Stomach smooth muscle (tissue), 2 donors: ENCODE measurements around the gene C9orf40.
A peak's percentile ranks its signal among the peaks of the same experiment; 100 is the strongest.

Experiments used
- H3K27ac ChIP-seq: one replicate; pipeline ENCODE4 v1.7.0; 2013; ENCODE audit warnings: mild to moderate bottlenecking, low read length, inconsistent platforms
- H3K27me3 ChIP-seq, 2 donors: one replicate each; pipeline ENCODE4 v1.7.0; 2013; ENCODE audit warnings: low read length in 2 of 2; ENCODE audit not compliant: insufficient read depth in 2 of 2, control insufficient read depth in 1 of 2
- H3K36me3 ChIP-seq, 2 donors: one replicate each; pipeline ENCODE4 v1.7.0; 2013; ENCODE audit warnings: low read length in 2 of 2; ENCODE audit not compliant: control insufficient read depth in 2 of 2, insufficient read depth in 2 of 2
- H3K4me1 ChIP-seq: one replicate; pipeline ENCODE4 v1.7.0; 2013; ENCODE audit warnings: low read length; ENCODE audit not compliant: control insufficient read depth, insufficient read depth
- H3K4me3 ChIP-seq, 2 donors: one replicate each; pipeline ENCODE4 v1.7.0; 2013; ENCODE audit warnings: low read length in 2 of 2
- H3K9ac ChIP-seq, 2 donors: one replicate each; pipeline ENCODE4 v1.7.0; 2013; ENCODE audit warnings: low read length in 2 of 2, mild to moderate bottlenecking in 1 of 2
- H3K9me3 ChIP-seq, 2 donors: one replicate each; pipeline ENCODE4 v1.7.0; 2013; ENCODE audit warnings: low read length in 2 of 2; ENCODE audit not compliant: control insufficient read depth in 2 of 2
- donor health status: healthy.
- donor health status: Pancreatic carcinoma.

Gene C9orf40

GRCh38 chr9:74963056-74963455 lies 10.3 kb upstream of the C9orf40 start:
- no peak overlapping the region for H3K9ac ChIP-seq
- H3K27me3 ChIP-seq = no peaks in the 10 kb centered on the region
- peaks cover 3 to 6% of the 10 kb centered on the region in 2 donors for H3K9me3 ChIP-seq
- no peak overlapping the region for H3K4me3 ChIP-seq
- no peaks in the 10 kb centered on the region for H3K36me3 ChIP-seq
- no peak overlapping the region for H3K27ac ChIP-seq
- H3K4me1 ChIP-seq = no peaks in the 10 kb centered on the region

GRCh38 chr9:74961496-74961895 lies 8.8 kb upstream of the C9orf40 start:
- H3K27ac ChIP-seq = no peak overlapping the region
- no peaks in the 10 kb centered on the region for H3K36me3 ChIP-seq
- no peaks in the 10 kb centered on the region for H3K27me3 ChIP-seq
- no peaks in the 10 kb centered on the region for H3K4me1 ChIP-seq
- no peak overlapping the region for H3K4me3 ChIP-seq
- peaks cover 3 to 6% of the 10 kb centered on the region in 2 donors for H3K9me3 ChIP-seq
- H3K9ac ChIP-seq = no peak overlapping the region

- no peaks in the 10 kb centered on the region for H3K36me3 ChIP-seq
- H3K4me1 ChIP-seq = no peaks in the 10 kb centered on the region
- no peak overlapping the region for H3K4me3 ChIP-seq
- H3K9ac ChIP-seq = no peak overlapping the region
- peaks cover 3 to 6% of the 10 kb centered on the region in 2 donors for H3K9me3 ChIP-seq
- H3K27me3 ChIP-seq = no peaks in the 10 kb centered on the region
- H3K27ac ChIP-seq = no peak overlapping the region
Measured at GRCh38 chr9:74960561-74960960, 7.8 kb upstream of the C9orf40 start.

GRCh38 chr9:74958587-74958986 lies 5.9 kb upstream of the C9orf40 start:
- Histone ChIP-seq H3K4me1 (no peaks in the 10 kb centered on the region), H3K9me3 (peaks cover 3 to 6% of the 10 kb centered on the region in 2 donors), H3K9ac (no peak overlapping the region), H3K27me3 (no peaks in the 10 kb centered on the region), H3K36me3 (no peaks in the 10 kb centered on the region), H3K27ac (no peak overlapping the region), H3K4me3 (no peak overlapping the region)

- H3K36me3 ChIP-seq = no peaks in the 10 kb centered on the region
- H3K9ac ChIP-seq = peak overlapping the region; percentile 62 to 88
- peak overlapping the region; percentile 74 to 93 for H3K4me3 ChIP-seq
- no peaks in the 10 kb centered on the region for H3K27me3 ChIP-seq
- H3K4me1 ChIP-seq = peaks cover 3% of the 10 kb centered on the region
- H3K27ac ChIP-seq = peak overlapping the region; percentile 93
- no peaks in the 10 kb centered on the region for H3K9me3 ChIP-seq
Measured at GRCh38 chr9:74953235-74953751, 581 bp upstream of the C9orf40 start.

- no peaks in the 10 kb centered on the region for H3K27me3 ChIP-seq
- H3K9ac ChIP-seq = peak overlapping the region; percentile 88 to 94
- H3K27ac ChIP-seq = peak overlapping the region; percentile 93
- H3K4me3 ChIP-seq = peak overlapping the region; percentile 72 to 93
- no peaks in the 10 kb centered on the region for H3K36me3 ChIP-seq
- no peaks in the 10 kb centered on the region for H3K9me3 ChIP-seq
- peaks cover 3% of the 10 kb centered on the region for H3K4me1 ChIP-seq
Measured at GRCh38 chr9:74951725-74952151, 974 bp downstream of the C9orf40 start.

- Histone ChIP-seq H3K9me3 (no peaks in the 10 kb centered on the region), H3K36me3 (no peaks in the 10 kb centered on the region), H3K9ac (peak overlapping the region; percentile 88 to 94), H3K27me3 (no peaks in the 10 kb centered on the region), H3K27ac (peak overlapping the region; percentile 93), H3K4me3 (peak overlapping the region; percentile 72 to 93), H3K4me1 (peaks cover 3% of the 10 kb centered on the region)
Measured at GRCh38 chr9:74951107-74951720, 1.5 kb downstream of the C9orf40 start.

- no peaks in the 10 kb centered on the region for H3K36me3 ChIP-seq
- no peak overlapping the region for H3K27ac ChIP-seq
- H3K9ac ChIP-seq = no peak overlapping the region
- H3K4me1 ChIP-seq = peaks cover 3% of the 10 kb centered on the region
- no peaks in the 10 kb centered on the region for H3K27me3 ChIP-seq
- no peak overlapping the region for H3K4me3 ChIP-seq
- no peaks in the 10 kb centered on the region for H3K9me3 ChIP-seq
Measured at GRCh38 chr9:74949859-74950855, 2.6 kb downstream of the C9orf40 start.

GRCh38 chr9:74948937-74949336 lies 3.8 kb downstream of the C9orf40 start:
- Histone ChIP-seq H3K27me3 (no peaks in the 10 kb centered on the region), H3K9ac (no peak overlapping the region), H3K4me3 (no peak overlapping the region), H3K9me3 (no peaks in the 10 kb centered on the region), H3K27ac (no peak overlapping the region), H3K36me3 (no peaks in the 10 kb centered on the region), H3K4me1 (peaks cover 3% of the 10 kb centered on the region)

GRCh38 chr9:74946686-74947085 lies 6.0 kb downstream of the C9orf40 start:
- H3K27me3 ChIP-seq = no peaks in the 10 kb centered on the region
- no peaks in the 10 kb centered on the region for H3K4me1 ChIP-seq
- H3K9ac ChIP-seq = no peak overlapping the region
- no peaks in the 10 kb centered on the region for H3K9me3 ChIP-seq
- H3K36me3 ChIP-seq = no peaks in the 10 kb centered on the region
- H3K4me3 ChIP-seq = no peak overlapping the region
- H3K27ac ChIP-seq = no peak overlapping the region
